Putamen (tissue), 1 donor: ENCODE measurements around the gene AFF2.
"Not testable (repeated sequence)": the region's sequence is repeated elsewhere in the genome, so short reads cannot be mapped to it uniquely, and the experiment has no call there.

Experiments used
- DNase-seq: peaks from one replicate; pipeline ENCODE4 v3.0.0-alpha.2; 2016; ENCODE audit warnings: low spot score

The AFF2 gene

GRCh38 chrX:148643460-148643859, 143.0 kb downstream of the AFF2 start:
- DNase-seq, result no peak

- no peak for DNase-seq
These were observed 147.2 kb downstream of the AFF2 start for GRCh38 chrX:148647651-148648050.

DNA sequence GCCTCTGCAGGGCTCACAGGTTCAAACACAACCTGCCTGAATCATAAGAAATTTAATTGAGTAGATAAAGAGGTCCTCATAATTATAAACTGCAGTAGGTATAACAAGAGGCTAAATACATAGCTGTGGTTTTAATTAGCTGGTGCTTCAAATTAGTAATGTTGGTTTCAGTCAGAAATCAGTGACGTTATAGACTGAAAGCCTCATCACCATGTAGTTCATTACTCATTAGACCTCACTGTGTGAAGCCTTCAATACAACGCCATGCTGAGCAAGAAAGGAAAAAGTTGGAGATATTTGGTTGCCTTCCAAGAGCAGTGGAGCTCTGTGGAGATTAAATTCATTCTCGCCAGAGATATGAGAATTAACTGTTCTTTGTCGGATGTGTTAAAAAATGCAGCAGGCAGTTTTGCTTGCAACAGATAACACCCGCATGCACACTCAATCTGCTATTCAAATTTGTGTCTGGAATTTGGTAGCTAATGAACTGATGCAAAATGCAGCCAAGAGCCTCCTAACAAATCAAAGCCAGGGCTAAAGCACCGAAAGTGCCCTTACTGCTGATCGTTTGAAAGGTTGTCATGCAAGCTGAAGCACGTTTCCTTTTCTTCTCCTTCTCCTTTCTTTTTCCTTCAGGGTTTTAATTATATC, 148.9 kb downstream of the AFF2 start:
- no peak for DNase-seq

DNA sequence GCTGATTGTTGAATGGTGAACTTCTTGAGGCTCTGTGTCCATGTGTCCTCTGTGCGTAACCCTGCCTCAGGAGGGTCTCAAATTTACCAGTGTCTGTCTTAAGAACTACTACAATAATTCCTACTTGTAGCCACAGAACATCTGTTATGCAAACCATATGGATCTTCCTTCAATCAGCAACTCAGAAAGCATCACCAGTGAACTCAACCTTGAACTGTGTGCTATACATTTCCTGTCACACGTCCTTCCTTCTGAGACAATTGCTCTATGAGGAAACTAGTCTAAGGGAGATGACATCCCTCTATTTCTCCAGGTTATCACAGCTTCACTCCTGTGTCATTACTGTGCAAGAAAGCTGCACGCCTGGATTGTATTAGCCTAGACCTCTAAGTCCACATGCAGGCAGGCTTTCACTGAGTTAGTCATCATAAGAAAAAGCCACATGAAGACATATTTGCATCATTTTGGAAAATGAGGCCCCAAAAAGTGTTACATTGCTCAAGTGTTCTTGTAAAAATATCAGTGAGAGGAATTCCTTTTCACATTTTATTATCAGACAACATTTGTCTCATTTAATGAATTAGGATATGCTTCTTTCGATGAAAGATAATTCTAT, 157.8 kb downstream of the AFF2 start:
- DNase-seq, result no peak

DNA sequence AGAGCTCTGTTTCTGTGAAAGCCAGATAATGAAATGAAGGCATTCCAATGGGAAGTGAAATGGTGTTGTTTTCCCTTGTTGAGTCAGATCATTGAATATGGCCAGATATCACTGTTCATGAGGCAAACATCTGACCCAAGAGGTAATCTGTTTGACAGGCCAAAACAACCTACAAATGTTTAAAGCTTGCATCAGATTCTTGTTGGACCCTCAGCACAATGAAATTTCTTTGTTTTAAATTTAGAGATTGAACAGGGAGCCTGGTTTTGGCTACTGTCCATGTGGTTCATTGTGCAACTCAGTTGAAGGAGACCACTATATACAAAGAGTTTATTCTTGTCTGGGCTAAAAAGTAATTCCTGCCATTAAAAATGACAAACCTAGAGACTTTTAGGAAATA, 159.1 kb downstream of the AFF2 start:
- DNase-seq, result no peak

- no peak for DNase-seq
These were observed 160.6 kb downstream of the AFF2 start for GRCh38 chrX:148661035-148661434.

- no peak for DNase-seq
These were observed 161.6 kb downstream of the AFF2 start for GRCh38 chrX:148662014-148662413.

DNA sequence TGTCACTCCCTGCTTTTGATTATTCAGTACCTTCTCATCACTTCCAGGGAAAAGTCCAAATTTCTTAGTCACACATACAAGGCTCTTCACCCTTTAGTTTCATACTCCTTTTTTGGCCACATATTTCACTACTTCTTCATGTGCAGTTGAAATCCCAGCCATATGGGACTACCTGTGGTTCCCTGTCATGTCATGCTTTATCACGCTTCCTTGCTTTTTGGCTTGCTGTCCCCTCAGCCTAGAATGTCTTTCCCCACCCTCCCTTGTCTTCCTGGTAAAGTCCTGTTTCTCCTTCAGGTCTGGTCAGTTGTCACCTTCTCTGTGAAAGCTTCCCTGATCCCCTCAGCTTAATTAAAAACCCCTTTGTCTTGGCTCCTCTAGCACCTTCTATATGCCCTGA, 163.8 kb downstream of the AFF2 start:
- DNase-seq, result no peak

- DNase-seq, result peak; percentile 0
These were observed 164.6 kb downstream of the AFF2 start for GRCh38 chrX:148664995-148665394.

- not testable (repeated sequence) for DNase-seq
These were observed 168.8 kb downstream of the AFF2 start for GRCh38 chrX:148669175-148669574.

GRCh38 chrX:148670277-148670676, 169.9 kb downstream of the AFF2 start:
- no peak for DNase-seq

DNA sequence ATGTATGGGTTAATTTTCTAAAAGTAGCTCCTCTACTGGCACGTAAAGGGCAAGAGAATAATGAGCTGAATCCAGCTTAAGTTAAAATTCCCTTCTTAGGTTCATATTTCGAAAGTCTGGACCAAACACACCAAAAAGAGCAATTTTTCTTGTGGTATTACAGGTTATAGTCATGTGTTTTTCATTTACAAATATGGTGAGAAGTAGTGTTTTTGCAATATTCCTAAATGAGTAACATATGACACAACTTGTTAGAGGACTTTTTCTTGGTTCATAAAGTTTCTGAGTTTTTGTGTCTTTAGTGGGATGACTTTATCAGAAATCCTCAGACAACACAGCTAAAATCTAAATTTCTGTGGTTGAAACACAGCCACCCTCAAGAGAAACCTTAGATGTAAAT, 172.1 kb downstream of the AFF2 start:
- no peak for DNase-seq

GRCh38 chrX:148681605-148682004, 181.2 kb downstream of the AFF2 start:
- DNase-seq, result no peak

DNA sequence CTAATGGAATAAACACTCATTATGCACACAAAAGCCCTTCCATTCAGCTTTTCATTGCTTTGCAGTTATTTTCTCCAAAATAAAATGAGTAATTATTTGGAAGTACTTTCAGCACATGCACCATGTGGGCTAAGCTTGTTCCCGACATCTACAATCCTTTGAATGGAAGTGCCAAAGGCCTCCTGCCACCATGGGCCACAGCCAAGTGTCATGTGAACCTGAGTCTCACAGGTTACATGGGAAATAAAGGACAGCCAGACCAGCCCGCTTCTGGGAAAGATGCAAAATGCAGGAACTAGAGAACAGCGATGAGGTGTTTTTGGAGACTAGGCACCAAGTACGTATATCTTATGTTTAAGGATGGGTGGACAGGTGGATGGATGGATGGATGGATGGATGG, 181.8 kb downstream of the AFF2 start:
- no peak for DNase-seq

DNA sequence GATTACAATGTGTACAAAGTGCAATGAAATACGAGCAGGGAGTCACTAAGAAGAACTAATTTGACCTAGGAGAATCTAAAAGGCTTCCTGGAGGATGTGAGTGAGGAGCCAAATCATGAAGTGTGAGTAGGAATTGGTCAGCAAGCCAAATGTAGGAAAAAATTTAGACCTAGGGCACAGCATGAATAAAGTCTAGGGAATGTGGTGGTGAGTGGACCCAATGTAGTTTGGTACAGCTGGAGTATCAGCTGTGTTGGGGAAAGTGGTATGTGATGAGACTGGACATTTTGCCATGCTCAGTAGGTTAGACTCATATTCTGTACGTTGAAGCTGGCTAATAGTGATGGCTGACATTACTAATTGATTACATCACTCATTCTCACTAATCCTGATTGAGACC, 191.0 kb downstream of the AFF2 start:
- no peak for DNase-seq

DNA sequence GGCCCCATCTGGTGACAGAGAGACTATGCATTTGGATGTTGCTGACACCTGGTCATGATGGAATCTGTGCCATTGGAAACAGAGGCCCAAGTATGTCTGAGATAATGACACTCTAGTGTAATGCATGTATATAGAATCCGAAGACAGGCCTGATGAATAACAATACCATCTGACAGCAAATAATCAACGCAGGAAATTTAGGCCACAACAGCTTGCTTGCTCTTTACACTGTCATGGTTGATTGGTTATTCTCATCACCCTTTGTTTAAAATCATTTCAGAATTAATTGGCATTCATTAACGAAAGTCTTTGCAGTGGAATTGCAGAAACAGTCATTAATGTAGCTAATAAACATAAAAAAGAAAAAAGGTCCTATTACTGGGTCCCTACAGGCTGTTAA, 194.8 kb downstream of the AFF2 start:
- DNase-seq, result no peak

DNA sequence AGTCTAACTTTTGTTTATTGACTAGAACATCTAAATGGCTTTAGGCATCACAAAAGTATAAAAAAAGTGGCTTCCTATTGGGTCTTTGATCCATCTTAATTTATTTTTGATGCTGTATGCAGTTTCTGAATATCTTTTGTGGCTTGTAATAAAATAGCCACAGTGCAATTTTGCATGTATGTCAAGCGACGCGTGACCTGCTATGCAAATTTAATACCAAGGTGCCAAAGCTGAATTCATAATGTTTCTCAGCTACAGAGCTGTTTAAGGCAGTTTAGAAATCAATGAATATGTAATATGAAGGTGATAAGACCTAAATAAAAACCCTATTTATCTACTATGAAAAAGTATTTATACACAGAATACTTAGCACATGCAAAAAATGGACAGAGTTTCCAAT, 197.8 kb downstream of the AFF2 start:
- DNase-seq, result no peak

GRCh38 chrX:148700021-148700420, 199.6 kb downstream of the AFF2 start:
- DNase-seq, result no peak

- no peak for DNase-seq
These were observed 213.6 kb downstream of the AFF2 start for GRCh38 chrX:148713981-148714380.

- DNase-seq, result no peak
These were observed 214.9 kb downstream of the AFF2 start for GRCh38 chrX:148715361-148715760.

DNA sequence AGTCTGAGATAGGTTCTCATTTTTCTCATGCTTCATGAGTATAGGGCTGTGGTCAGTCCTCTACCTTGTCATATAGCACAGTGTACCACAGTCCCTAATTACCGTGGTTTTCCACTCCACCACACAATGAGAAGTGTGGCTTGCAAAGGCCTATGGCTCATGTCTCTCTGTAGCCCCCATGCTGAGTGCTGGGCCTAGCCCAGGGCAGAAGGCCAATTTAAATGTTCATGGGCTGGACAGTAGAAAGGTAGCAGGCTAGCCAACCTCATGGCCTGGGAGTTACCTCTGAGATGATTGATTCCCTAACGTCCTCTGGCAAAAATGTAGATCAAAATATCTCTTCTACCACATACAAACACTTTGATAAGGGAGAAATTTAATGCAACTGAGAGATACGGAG, 222.5 kb downstream of the AFF2 start:
- DNase-seq, result no peak

- DNase-seq, result no peak
These were observed 223.1 kb downstream of the AFF2 start for GRCh38 chrX:148723551-148723950.

GRCh38 chrX:148728901-148729300, 228.5 kb downstream of the AFF2 start:
- DNase-seq, result no peak

- no peak for DNase-seq
These were observed 232.3 kb downstream of the AFF2 start for GRCh38 chrX:148732743-148733142.
